HG02759 (cell line): ENCODE measurements around the gene TM4SF4.

Source experiments
- ATAC-seq: cut with Tn5 transposase; IDR thresholded peaks from one replicate; pipeline ENCODE4 v1.9.1; 2021; ENCODE audit warnings: mild to moderate bottlenecking, moderate library complexity; ENCODE audit not compliant: unreplicated experiment

Gene TM4SF4

DNA sequence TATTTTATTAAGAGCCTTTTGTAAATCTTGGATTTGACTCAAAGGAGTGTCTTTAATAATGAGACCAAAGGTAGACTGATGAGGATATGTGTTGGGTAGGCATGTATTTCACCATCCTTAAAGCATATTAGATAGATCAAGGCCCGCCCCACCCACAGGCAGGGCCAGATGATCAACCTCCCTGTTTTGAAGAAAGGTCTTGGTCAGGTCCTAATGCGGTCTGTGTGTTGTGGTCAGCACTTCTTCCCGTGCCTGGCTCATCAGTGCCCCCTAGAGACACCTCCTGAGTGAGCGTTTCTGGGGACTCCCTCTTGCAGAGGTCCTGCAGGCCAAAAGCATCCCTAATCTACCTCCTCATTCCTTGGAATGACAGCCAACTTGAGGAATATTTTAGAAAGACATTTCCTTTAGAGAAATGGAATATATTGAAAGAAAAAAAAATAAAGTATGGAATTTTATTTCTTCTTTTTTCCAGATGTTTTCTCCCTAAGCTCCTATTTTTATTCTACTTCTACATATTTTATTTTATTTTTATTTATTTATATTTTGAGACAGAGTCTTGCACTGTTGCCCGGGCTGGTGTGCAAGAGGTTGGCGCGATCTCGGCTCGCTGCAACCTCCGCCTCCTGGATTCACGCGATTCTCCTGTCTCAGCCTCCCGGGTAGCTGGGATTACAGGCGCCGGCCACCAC, 6.0 kb downstream of the TM4SF4 start:
- peak; percentile 99 for ATAC-seq

- ATAC-seq: no peak
These were observed 6.6 kb downstream of the TM4SF4 start for GRCh38 chr3:149481056-149481455.

DNA sequence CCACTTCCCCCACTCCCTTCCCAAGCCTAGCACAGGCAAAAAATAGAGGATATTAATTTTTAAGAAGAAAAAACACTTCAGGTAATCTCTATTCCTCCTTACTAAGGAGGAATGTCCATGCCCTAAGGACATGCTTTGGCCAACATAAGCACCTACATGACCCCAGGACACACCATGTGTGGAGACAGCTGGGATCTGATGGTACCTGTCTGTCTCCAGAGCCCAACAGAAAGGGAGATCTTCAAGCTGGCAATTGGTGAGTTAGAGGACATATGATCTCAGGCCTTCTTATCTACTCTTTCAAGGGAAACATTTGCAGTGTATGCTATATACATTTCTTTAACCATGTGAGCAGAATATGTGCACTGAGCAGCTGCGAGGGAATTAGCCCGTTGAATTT, 7.0 kb downstream of the TM4SF4 start:
- no peak for ATAC-seq

- no peak for ATAC-seq
These were observed 12.2 kb downstream of the TM4SF4 start for GRCh38 chr3:149486726-149487125.

DNA sequence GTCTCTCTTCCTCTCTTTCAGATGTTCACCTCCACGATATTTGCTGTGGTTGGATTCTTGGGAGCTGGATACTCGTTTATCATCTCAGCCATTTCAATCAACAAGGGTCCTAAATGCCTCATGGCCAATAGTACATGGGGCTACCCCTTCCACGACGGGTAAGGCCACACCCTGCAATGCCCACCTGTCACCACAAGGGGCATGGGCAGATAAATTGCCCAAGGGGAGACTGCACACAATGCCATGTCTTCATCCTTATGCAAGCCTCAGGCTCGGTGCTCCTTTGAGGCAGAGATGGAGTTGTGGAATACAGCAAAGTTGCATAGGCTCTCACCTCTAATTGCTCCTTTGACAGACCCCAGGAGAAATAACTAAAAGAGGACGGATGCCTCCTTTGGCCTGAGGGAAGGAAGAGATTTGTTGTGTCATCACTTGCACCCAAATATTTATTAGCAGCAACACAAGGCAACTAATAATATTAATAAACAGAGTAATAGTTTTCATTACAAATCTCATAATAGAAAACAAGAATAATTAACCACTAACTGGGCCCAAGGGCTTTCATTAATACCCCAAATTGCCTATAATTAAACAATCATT, 13.2 kb downstream of the TM4SF4 start:
- ATAC-seq: peak; percentile 83

DNA sequence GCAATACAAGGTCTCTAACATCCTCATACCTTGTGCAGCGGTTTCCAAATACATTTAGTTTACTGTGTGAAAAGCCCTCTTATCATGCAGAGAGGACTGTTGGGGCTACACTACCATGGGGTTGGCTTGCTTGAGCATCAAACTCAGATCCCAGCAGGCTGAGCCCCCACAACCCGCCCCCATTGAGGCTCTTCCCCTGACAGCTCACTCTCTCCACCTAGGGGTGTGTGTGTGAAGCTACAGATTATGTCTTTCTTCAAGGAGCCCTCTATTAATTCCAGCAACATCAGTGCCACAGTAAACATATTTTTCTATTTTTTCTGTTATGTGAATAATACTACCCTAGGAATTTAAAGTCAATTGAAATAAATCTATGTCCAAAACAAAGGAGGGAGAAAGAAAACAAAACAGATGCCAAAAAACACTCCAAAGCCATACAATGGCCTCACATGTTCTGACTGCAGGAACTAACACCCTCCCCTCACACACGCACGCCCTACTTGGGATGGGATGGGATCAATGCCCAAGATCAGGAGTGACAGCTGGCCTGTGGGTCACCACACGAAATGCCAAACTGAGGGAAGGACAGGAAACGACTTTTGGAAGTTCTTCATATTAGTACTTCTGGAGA, 14.7 kb downstream of the TM4SF4 start:
- no peak for ATAC-seq

DNA sequence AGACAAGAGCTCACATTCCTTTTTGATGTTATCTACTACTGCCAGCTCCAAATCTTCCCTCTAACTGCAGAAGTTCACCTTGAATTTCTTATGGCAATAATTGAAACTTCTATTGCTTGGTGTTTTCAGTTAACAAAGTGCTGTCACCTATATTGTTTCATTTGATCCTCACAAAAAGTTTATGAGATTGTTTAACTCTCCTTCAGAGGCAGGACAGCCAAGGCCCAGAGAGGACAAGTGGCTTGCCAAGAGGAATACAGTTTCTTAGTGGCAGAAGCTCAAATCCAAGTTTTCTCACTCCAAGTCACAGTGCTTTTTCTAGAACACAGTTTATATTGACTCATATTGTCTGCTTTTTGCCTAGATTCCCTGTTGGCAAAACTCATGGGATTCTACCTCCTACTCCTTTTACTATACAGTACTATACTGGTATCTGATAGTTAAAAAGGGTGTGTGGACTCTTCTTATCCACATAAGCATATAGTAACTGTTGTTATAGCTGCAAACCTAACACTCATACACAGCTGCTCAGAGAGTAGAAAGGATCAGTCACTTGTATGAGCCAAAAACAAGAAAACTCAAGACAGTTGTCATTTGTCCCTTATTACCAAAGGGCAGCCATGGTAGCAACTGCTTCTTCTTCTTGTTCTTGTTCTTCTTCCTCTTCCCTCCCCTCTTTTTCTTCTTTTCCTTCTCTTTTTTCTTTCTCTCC, 15.9 kb downstream of the TM4SF4 start:
- ATAC-seq: no peak

GRCh38 chr3:149493315-149494021, 19.0 kb downstream of the TM4SF4 start:
- no peak for ATAC-seq

DNA sequence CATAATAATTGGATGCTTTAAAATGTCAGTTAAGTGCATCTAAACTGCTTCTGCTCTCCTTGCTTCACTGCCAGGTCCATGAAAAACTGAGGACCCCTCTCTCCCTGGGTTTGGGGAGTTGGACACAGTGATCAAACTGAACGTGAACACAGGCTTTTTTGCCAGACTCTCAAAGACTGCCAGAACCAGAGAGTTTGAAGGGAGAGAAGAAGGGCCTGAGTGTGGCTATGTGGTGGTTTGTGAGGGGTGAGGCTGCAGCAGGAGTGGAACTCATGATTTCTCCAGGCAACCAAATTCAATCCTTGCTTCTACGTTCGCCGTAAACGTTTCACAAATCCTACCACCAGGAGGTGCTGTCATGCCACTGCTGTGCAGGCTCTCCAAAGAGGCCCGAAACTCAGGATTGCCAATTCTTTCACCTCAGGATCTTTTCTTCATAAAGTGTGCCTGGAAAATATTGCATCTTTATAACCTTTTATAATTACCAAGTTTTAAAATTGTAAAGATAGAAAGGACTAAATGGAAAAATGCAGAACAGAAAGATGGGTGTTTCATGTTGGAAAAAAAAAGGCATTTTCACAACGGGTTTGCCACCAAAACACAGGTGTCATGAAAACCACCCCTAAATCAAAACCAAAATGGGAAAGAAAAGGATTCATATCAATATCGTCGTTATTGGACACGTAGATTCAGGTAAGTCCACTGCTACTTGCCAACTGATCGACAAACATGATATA, 19.7 kb downstream of the TM4SF4 start:
- ATAC-seq: no peak

DNA sequence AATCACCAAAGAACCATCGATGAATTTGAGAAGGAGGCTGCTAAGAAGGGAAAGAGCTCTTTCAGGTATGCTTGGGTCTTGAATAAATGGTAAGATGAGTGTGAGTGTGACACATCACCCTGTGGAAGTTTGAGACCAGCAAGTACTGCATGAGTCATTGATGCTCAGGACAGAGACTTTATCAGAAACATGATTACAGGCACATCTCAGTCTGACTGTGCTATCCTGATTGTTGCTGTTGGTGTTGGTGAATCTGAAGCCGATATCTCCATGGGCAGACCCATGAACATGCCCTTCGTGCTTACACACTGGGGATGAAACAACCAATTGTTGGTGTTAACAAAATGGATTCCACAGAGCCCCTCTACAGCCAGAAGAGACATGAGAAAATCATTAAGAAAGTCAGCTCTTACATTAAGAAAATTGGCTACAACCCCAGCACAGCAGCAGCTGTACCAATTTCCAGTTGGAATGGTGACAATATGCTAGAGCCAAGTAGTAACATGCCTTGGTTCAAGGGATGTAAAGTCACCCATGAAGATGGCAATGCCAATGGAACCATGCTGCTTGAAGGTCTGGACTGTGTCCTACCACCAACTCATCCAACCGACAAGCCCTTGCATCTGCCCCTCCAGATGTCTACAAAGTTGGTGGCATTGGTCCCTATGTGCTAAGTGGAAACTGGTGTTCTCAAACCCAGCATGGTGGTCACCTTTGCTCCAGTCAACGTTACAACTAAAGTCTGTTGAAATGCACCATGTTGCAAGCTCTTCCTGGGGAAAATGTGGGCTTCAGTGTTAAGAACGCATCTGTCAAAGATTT, 20.5 kb downstream of the TM4SF4 start:
- no peak for ATAC-seq

DNA sequence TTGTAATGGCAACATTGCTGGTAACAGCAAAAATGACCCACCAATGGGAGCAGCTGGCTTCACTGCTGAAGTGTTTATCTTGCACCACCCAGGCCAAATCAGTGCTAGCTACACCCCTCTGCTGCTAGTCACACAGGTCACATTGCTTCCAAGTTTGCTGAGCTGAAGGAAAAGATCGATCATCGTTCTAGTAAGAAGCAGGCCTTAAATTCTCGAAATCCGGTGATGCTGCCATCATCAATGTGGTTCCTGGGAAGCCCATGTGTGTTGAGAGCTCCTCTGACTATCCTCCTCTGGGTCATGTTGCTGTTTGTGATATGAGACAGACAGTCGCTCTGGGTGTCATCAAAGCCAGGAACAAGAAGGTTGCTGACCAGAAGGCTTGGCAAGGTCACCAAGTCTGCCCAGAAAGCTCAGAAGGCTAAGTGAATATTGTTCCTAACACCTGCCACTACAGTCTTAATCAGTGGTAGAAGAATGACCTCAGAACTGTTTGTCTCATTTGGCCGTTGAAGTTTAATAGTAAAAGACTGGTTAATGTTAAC, 21.2 kb downstream of the TM4SF4 start:
- ATAC-seq: no peak

GRCh38 chr3:149496891-149497290, 22.4 kb downstream of the TM4SF4 start:
- no peak for ATAC-seq

DNA sequence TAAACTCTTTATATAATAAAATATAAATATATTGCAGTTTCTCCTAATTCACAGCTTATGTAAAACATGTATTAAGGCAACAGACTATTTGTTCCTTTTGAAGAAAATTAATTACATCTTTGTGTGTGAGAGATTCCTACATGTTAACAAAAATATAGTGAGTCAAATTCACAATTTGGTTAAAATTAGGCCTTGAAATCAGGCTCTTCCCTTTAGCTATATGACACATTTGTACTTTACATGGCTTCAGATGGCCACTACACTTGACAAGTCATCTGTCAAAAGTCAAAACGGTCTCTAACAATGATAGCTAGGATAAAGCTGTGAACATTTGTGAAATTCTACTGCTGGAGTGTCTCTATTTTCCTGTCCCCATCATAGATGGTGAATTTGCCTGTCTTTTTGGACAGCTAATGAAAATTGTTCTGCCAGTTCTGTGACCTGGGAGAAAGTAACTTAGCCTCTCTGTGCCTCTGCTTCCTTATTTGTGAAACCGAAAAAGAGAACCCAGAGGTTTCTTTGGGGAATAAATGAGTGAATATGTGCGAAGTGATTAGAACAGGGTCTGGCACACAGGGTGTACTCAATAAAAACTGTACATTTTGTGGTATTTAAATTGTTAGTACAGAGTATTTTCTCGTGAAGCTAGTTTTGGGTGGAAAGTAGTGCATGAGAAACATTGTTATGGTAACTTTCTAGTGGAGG, 23.6 kb downstream of the TM4SF4 start:
- no peak for ATAC-seq

- no peak for ATAC-seq
These were observed 27.0 kb downstream of the TM4SF4 start for GRCh38 chr3:149501524-149501923.

GRCh38 chr3:149502438-149502837, 27.9 kb downstream of the TM4SF4 start:
- no peak for ATAC-seq

- no peak for ATAC-seq
These were observed 32.0 kb downstream of the TM4SF4 start for GRCh38 chr3:149506540-149506939.

- no peak for ATAC-seq
These were observed 32.5 kb downstream of the TM4SF4 start for GRCh38 chr3:149506965-149507364.

DNA sequence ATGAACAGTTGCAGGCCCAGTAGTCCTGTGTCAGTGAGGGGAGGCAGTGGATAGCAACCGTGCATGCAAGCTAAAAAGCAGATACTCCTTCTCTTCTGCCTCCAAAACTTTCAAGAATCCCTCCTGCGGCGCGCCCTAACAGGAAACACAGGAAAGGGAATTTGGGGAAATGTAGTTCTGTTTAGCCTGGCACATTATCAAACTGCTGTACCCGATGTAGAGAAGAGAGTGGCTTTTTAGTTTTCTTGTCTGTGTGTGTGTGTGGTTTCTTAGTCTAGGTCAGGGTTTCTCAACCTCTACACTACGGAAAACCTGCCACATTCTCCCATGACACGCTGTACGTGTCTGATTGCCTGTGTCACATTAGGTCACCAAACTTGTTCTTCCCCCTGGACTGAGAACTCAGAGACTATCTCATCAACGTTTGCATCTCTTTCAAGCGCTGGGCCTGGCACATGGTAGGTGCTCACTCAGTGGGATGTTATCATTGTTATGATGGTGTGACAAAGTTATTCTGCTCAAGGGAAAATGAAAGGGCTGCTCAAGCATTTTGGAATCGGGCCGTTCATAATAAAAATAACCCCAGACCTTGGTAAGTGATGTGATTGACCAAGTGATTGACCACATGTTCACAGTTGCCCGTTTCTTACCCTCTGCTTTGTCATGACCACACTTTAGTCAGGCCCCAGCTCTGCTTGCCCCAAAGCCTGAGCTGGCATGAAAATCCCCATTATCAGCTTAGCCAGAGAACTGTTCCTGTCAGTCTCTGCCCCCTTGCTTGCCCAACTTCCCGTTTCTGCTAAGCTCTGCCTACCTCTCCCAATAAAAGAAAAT, 33.2 kb downstream of the TM4SF4 start:
- ATAC-seq: no peak
